CD4-positive, alpha-beta T cell (primary cell): ENCODE results near the gene PPP1R26. TPM values are rescaled to one million over a fixed set of nuclear protein-coding genes. Genes with fewer than 3 reads are reported as not detected.
"Not testable (repeated sequence)": the region's sequence is repeated elsewhere in the genome, so short reads cannot be mapped to it uniquely, and the experiment has no call there.

ENCODE experiments used
- ATAC-seq: fragments of 200-7000 bp; cut with Tn5 transposase; one replicate; pipeline ENCODE4 v1.10.0; 2022; ENCODE audit warnings: mild to moderate bottlenecking; ENCODE audit not compliant: poor library complexity
- CTCF ChIA-PET: fragments of 350-600 bp; sonication (Branson Sonifier 250); formaldehyde crosslinking; loops from one replicate; lab custom pipeline; 2021; ENCODE audit warnings: antibody characterized with exemption, inconsistent platforms; lab: Charles Lee
- POLR2A ChIA-PET: fragments of 350-600 bp; sonication (Branson Sonifier 250); formaldehyde crosslinking; loops from one replicate; lab custom pipeline; 2021; ENCODE audit warnings: antibody characterized with exemption, inconsistent platforms; lab: Charles Lee
- DNase-seq, 14 experiments: peaks; one replicate each; pipeline ENCODE4 v3.0.0-alpha.2; 2013 to 2020; ENCODE audit warnings: mixed read lengths in 2 of 14
- H3K27ac ChIP-seq, 2 donors: one replicate each; pipeline versions ENCODE4 v1.5.1 to v1.7.0; 2013; ENCODE audit warnings: low read length in 2 of 2, low read depth in 1 of 2, mild to moderate bottlenecking in 1 of 2
- H3K27me3 ChIP-seq, 2 experiments: 1 replicate in 1 of 2; 2 replicates in 1 of 2; pipeline versions ENCODE4 v1.6.1 to v1.7.0; 2013; ENCODE audit warnings: low read length in 2 of 2, control low read depth in 1 of 2, mild to moderate bottlenecking in 1 of 2, moderate library complexity in 1 of 2; ENCODE audit not compliant: insufficient read depth in 2 of 2, control insufficient read depth in 1 of 2
- H3K36me3 ChIP-seq: one replicate; pipeline ENCODE4 v1.6.1; 2013; ENCODE audit warnings: low read length, control low read depth; ENCODE audit not compliant: insufficient read depth
- H3K4me1 ChIP-seq: one replicate; pipeline ENCODE4 v1.6.1; 2013; ENCODE audit warnings: low read length, control low read depth; ENCODE audit not compliant: insufficient read depth
- H3K4me3 ChIP-seq: one replicate; pipeline ENCODE4 v1.5.1; 2013; ENCODE audit warnings: mild to moderate bottlenecking, low read length, moderate library complexity
- H3K9me3 ChIP-seq, 2 experiments: 1 replicate in 1 of 2; 2 replicates in 1 of 2; pipeline versions ENCODE4 v1.6.1 to v1.7.0; 2013; ENCODE audit warnings: low read length in 2 of 2, mild to moderate bottlenecking in 2 of 2, control low read depth in 1 of 2, moderate library complexity in 1 of 2; ENCODE audit not compliant: control insufficient read depth in 1 of 2, insufficient read depth in 1 of 2
- H3K27ac Mint-ChIP-seq: one replicate; pipeline ENCODE4 v1.8.0; 2020; ENCODE audit warnings: mixed read lengths
- H3K27me3 Mint-ChIP-seq: one replicate; pipeline ENCODE4 v1.8.0; 2021; ENCODE audit warnings: mixed read lengths
- H3K36me3 Mint-ChIP-seq: one replicate; pipeline ENCODE4 v1.8.0; 2021; ENCODE audit warnings: low read depth, mixed read lengths
- H3K4me1 Mint-ChIP-seq: one replicate; pipeline ENCODE4 v1.8.0; 2021; ENCODE audit warnings: low read depth, mixed read lengths
- H3K4me3 Mint-ChIP-seq: one replicate; pipeline ENCODE4 v1.8.0; 2020; ENCODE audit warnings: mild to moderate bottlenecking, mixed read lengths
- H3K9me3 Mint-ChIP-seq: one replicate; pipeline ENCODE4 v1.8.0; 2020; ENCODE audit warnings: mixed read lengths
- intact Hi-C, 2 experiments: fragments of 100-400 bp; cut with DNase I in 1 of 2; cut with micrococcal nuclease in 1 of 2; formaldehyde crosslinking; loops; one replicate each; pipeline versions ENCODE4 v1.15.1 to v1.9.0; 2023 to 2025; cut with DNase I, micrococcal nuclease
- total RNA-seq, 174 experiments: library from RNA in 2 of 174; stranded (reverse) in 2 of 174; gene quantifications; one replicate each; pipeline ENCODE4 v1.2.3 and lab custom pipeline; 2021 to 2026
- TF ChIP-seq, protein P1 (sequence below): fragments of 200-600 bp; IDR thresholded peaks from one replicate; pipeline ENCODE4 v1.8.0; 2022; ENCODE audit warnings: antibody characterized with exemption, mild to moderate bottlenecking

Gene PPP1R26
- total RNA-seq, 2 experiments from 2014 or later, result 0.27 to 0.47 TPM

DNA sequence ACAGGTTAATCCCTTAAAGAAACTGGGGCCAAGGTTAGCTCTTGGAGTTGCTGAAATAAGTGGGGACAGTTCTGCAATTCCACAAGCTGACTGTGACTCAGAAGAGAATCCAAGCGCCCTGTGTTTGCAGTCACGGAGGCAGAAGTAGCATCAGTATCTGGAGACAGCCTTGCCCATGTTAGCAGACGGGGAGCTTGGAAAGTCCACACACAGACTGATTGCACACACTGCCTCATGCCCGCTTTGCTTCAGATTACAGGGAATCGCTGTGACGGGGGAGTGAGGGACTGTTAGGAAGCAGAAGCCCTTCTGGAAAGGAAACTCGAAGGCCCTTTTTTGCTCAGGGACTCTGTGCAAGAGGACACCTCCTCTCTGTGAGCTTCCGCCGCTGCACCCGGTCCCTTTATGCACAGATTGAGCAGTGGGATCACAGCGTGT is 30.9 kb upstream of the PPP1R26 start:
- Histone ChIP-seq H3K27ac (no peak overlapping the region), H3K27me3 (no peaks in the 10 kb centered on the region), H3K4me3 (no peak overlapping the region), H3K36me3 (no peaks in the 10 kb centered on the region), H3K4me1 (no peaks in the 10 kb centered on the region), H3K9me3 (no peaks in the 10 kb centered on the region)
- CTCF ChIA-PET, result interaction anchor here (0.6 kb wide), 1 partner anchor 172 kb away, joined by 3 read pairs; no protein-coding TSS in a partner anchor
- ATAC-seq, result no peak
- no peaks in the 10 kb centered on the region for H3K9me3 Mint-ChIP-seq
- H3K27ac Mint-ChIP-seq, result no peak overlapping the region
- TF ChIP-seq, protein P1, sequence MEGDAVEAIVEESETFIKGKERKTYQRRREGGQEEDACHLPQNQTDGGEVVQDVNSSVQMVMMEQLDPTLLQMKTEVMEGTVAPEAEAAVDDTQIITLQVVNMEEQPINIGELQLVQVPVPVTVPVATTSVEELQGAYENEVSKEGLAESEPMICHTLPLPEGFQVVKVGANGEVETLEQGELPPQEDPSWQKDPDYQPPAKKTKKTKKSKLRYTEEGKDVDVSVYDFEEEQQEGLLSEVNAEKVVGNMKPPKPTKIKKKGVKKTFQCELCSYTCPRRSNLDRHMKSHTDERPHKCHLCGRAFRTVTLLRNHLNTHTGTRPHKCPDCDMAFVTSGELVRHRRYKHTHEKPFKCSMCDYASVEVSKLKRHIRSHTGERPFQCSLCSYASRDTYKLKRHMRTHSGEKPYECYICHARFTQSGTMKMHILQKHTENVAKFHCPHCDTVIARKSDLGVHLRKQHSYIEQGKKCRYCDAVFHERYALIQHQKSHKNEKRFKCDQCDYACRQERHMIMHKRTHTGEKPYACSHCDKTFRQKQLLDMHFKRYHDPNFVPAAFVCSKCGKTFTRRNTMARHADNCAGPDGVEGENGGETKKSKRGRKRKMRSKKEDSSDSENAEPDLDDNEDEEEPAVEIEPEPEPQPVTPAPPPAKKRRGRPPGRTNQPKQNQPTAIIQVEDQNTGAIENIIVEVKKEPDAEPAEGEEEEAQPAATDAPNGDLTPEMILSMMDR, result no peak
- H3K36me3 Mint-ChIP-seq, result no peaks in the 10 kb centered on the region
- intact Hi-C loops, result no loop called here
- H3K4me3 Mint-ChIP-seq, result no peak overlapping the region
- no peaks in the 10 kb centered on the region for H3K4me1 Mint-ChIP-seq
- DNase-seq, result no peak
- POLR2A ChIA-PET, result no interaction called here
- peaks cover 5% of the 10 kb centered on the region for H3K27me3 Mint-ChIP-seq

DNA sequence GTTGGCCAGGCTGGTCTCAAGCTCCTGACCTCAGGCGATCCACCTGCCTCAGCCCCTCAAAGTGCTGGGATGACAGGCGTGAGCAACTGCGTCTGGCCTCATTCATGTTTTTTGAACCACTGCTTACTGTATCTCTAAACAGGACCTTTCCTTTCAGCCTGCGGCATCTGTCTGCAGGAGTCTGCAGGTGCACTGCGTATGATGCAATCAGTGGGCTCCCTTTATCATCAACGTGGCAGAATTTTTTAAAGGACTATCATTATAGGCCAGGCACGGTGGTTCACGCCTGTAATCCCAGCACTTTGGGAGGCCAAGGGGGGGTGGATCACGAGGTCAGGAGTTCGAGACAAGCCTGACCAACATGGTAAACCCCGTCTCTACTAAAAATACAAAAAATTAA is 30.1 kb upstream of the PPP1R26 start:
- ATAC-seq, intact Hi-C loops, H3K27me3 Mint-ChIP-seq, H3K4me3 Mint-ChIP-seq, POLR2A ChIA-PET, H3K36me3 ChIP-seq, H3K4me3 ChIP-seq, H3K4me1 ChIP-seq, H3K27ac Mint-ChIP-seq, H3K4me1 Mint-ChIP-seq, H3K36me3 Mint-ChIP-seq, H3K9me3 ChIP-seq, H3K27ac ChIP-seq, H3K27me3 ChIP-seq, DNase-seq, CTCF ChIA-PET, H3K9me3 Mint-ChIP-seq: not testable (repeated sequence)

DNA sequence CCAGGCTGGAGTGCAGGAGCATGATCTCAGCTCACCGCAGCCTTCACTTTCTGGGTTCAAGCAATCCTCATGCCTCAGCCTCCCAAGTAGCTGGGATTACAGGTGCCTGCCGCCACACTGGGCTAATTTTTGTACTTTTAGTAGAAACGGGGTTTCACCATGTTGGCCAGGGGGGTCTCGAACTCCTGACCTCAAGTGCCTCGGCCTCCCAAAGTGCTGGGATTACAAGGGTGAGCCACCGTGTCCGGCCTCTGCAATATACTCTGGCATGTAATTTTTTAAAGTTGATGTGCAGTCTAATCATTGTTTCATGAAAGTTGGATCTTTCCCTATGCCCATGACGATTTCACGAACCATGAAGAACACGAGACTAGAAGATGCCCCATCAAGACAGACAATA is 28.6 kb upstream of the PPP1R26 start:
- TF ChIP-seq, protein P1, result no peak
- ChIA-PET CTCF (no interaction called here), POLR2A (no interaction called here)
- DNase-seq (no peak), ATAC-seq (no peak)
- Histone ChIP-seq H3K4me1 (no peaks in the 10 kb centered on the region), H3K27me3 (no peaks in the 10 kb centered on the region), H3K4me3 (no peak overlapping the region), H3K9me3 (peaks cover 0 to 6% of the 10 kb centered on the region in 2 experiments), H3K36me3 (no peaks in the 10 kb centered on the region), H3K27ac (no peak overlapping the region)
- intact Hi-C loops, result no loop called here
- H3K27me3 Mint-ChIP-seq, result peaks cover 7% of the 10 kb centered on the region
- H3K9me3 Mint-ChIP-seq, result no peaks in the 10 kb centered on the region
- H3K4me1 Mint-ChIP-seq, result no peaks in the 10 kb centered on the region
- H3K36me3 Mint-ChIP-seq, result no peaks in the 10 kb centered on the region
- no peak overlapping the region for H3K4me3 Mint-ChIP-seq
- no peak overlapping the region for H3K27ac Mint-ChIP-seq

DNA sequence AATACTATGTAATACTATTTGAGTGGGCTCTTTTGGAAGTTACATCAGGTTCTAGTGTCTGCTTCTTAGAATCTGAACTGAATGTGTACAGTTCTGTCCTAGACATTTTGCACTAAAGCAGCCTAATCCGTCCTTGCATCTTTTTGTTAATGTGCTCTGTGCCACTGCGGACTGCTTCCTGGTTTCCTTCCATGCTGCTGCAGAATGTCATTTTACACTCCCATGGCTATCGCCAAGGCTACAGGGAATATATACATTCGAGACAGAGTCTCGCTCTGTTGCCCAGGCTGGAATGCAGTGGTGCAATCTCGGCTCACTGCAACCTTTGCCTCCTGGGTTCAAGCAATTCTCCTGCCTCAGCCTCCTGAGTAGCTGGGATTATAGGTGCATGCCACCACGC is 27.7 kb upstream of the PPP1R26 start:
- ATAC-seq, DNase-seq, H3K4me1 Mint-ChIP-seq, H3K9me3 ChIP-seq, H3K4me3 Mint-ChIP-seq, H3K9me3 Mint-ChIP-seq, H3K27me3 ChIP-seq, H3K4me3 ChIP-seq, H3K4me1 ChIP-seq, H3K27ac ChIP-seq, H3K36me3 ChIP-seq, POLR2A ChIA-PET, CTCF ChIA-PET, H3K36me3 Mint-ChIP-seq, H3K27ac Mint-ChIP-seq, intact Hi-C loops: not testable (repeated sequence)
- peaks cover 11% of the 10 kb centered on the region for H3K27me3 Mint-ChIP-seq
